Endothelial cell of umbilical vein (primary cell): ENCODE results near the gene LRP1-AS. TPM values are rescaled to one million over a fixed set of nuclear protein-coding genes. Genes with fewer than 3 reads are reported as not detected.

ENCODE experiments used
- BruUV-seq: library from RNA; stranded (reverse); fragments of 400-500 nt; replicated peaks from 2 replicates; lab custom pipeline; 2021; lab: Mats Ljungman, UMichigan
- CTCF ChIA-PET: fragments of 300-600, 350-600 bp; sonication (Branson Sonifier 250); formaldehyde crosslinking; loops from one replicate; lab custom pipeline; 2021; ENCODE audit warnings: antibody characterized with exemption, inconsistent platforms; lab: Charles Lee
- POLR2A ChIA-PET: fragments of 300-600, 350-600 bp; sonication (Branson Sonifier 250); formaldehyde crosslinking; loops from one replicate; lab custom pipeline; 2021; ENCODE audit warnings: antibody characterized with exemption, inconsistent platforms; lab: Charles Lee
- DNase-seq: peaks from one replicate; pipeline ENCODE4 v3.0.0-alpha.2; 2011; ENCODE audit warnings: low read depth, low spot score
- FAIRE-seq: peaks from 2 replicates; lab custom pipeline; 2011; peaks lifted over from hg19 to GRCh38; lab: Jason Lieb, UNC
- H2AFZ ChIP-seq: 2 replicates; pipeline ENCODE4 v1.6.0; 2012; ENCODE audit warnings: low read depth, low read length, control low read depth, inconsistent platforms
- H3K27ac ChIP-seq: 2 replicates; pipeline ENCODE4 v1.5.1; 2011; ENCODE audit warnings: low read depth, mild to moderate bottlenecking, control low read depth, low read length, moderate library complexity; ENCODE audit not compliant: insufficient read depth
- H3K27me3 ChIP-seq, 2 experiments: 2 replicates each; pipeline versions ENCODE4 v1.6.0 to v1.6.1; 2011; ENCODE audit warnings: low read length in 2 of 2, mixed read lengths in 1 of 2; ENCODE audit not compliant: control insufficient read depth in 2 of 2, insufficient read depth in 2 of 2
- H3K36me3 ChIP-seq, 2 experiments: 2 replicates in 1 of 2; 3 replicates in 1 of 2; pipeline ENCODE4 v1.5.1; 2011; ENCODE audit warnings: low read length in 2 of 2, mild to moderate bottlenecking in 1 of 2, moderate library complexity in 1 of 2; ENCODE audit not compliant: control insufficient read depth in 2 of 2, insufficient read depth in 2 of 2; ENCODE audit errors: extremely low read depth in 1 of 2
- H3K4me1 ChIP-seq: 3 replicates; pipeline ENCODE4 v1.5.1; 2011; ENCODE audit warnings: mild to moderate bottlenecking, low read length; ENCODE audit not compliant: control insufficient read depth, insufficient read depth; ENCODE audit errors: extremely low read depth
- H3K4me2 ChIP-seq: 2 replicates; pipeline ENCODE4 v1.6.1; 2011; ENCODE audit warnings: low read length, control low read depth, mixed read lengths; ENCODE audit not compliant: insufficient read depth
- H3K4me3 ChIP-seq, 3 experiments: fragments of 200-600 bp in 1 of 3; sonication (generic), shearing (Covaris generic) in 1 of 3; replicated peaks in 1 of 3; 2 replicates each; pipeline ENCODE4 v1.5.1; 2011 to 2016; ENCODE audit warnings: control low read depth in 3 of 3, low read length in 3 of 3, mild to moderate bottlenecking in 2 of 3, inconsistent platforms in 1 of 3, low read depth in 1 of 3, moderate library complexity in 1 of 3; ENCODE audit not compliant: insufficient read depth in 1 of 3
- H3K79me2 ChIP-seq: 2 replicates; pipeline ENCODE4 v1.6.0; 2012; ENCODE audit warnings: low read length, inconsistent platforms; ENCODE audit not compliant: control insufficient read depth, insufficient read depth
- H3K9ac ChIP-seq: replicated peaks from 2 replicates; pipeline ENCODE3; 2011; ENCODE audit warnings: low read length, control low read depth; ENCODE audit not compliant: insufficient read depth; ENCODE audit errors: extremely low read depth
- H3K9me1 ChIP-seq: replicated peaks from 3 replicates; pipeline ENCODE4 v1.6.0; 2011; ENCODE audit warnings: mild to moderate bottlenecking, low read length; ENCODE audit not compliant: control insufficient read depth, insufficient read depth; ENCODE audit errors: extremely low read depth
- H3K9me3 ChIP-seq: replicated peaks from 2 replicates; pipeline ENCODE4 v1.5.1; 2012; ENCODE audit warnings: low read length, inconsistent platforms; ENCODE audit not compliant: control insufficient read depth, insufficient read depth
- H4K20me1 ChIP-seq: replicated peaks from 2 replicates; pipeline ENCODE3; 2011; ENCODE audit warnings: mild to moderate bottlenecking, low read length; ENCODE audit not compliant: control insufficient read depth, insufficient read depth; ENCODE audit errors: extremely low read depth
- EZH2 ChIP-seq: IDR thresholded peaks from 2 replicates; pipeline ENCODE4 v1.6.1; 2012; ENCODE audit warnings: borderline replicate concordance, low read depth, mild to moderate bottlenecking, moderate library complexity, low read length, inconsistent platforms; ENCODE audit not compliant: severe bottlenecking
- FOS ChIP-seq: IDR thresholded peaks from 2 replicates; pipeline ENCODE4 v1.6.1; 2011; ENCODE audit warnings: mild to moderate bottlenecking, low read length, moderate library complexity, borderline replicate concordance; ENCODE audit not compliant: insufficient read depth
- GATA2 ChIP-seq: IDR thresholded peaks from 2 replicates; pipeline ENCODE4 v1.7.0; 2011; ENCODE audit warnings: low read depth, mild to moderate bottlenecking, moderate library complexity, mixed read lengths, low read length; ENCODE audit not compliant: insufficient read length, insufficient read depth
- JUN ChIP-seq: IDR thresholded peaks from 2 replicates; pipeline ENCODE4 v1.6.1; 2011; ENCODE audit warnings: borderline replicate concordance, low read depth; ENCODE audit not compliant: insufficient read length, insufficient read depth
- MYC ChIP-seq: IDR thresholded peaks from one replicate; pipeline ENCODE4 v1.6.1; 2011; ENCODE audit warnings: mild to moderate bottlenecking, low read depth, low read length
- POLR2A ChIP-seq: IDR thresholded peaks from 2 replicates; pipeline ENCODE4 v1.6.1; 2012; ENCODE audit warnings: low read depth, mild to moderate bottlenecking, control low read depth, low read length
- POLR2AphosphoS5 ChIP-seq: IDR thresholded peaks from 2 replicates; pipeline ENCODE4 v1.6.1; 2012; ENCODE audit warnings: low read depth, mild to moderate bottlenecking, control low read depth, low read length, moderate library complexity; ENCODE audit not compliant: insufficient read depth
- dilution Hi-C: fragments of 300-500 bp; cut with MboI; formaldehyde crosslinking; loops from one replicate; pipeline ENCODE4 v1.15.0; 2019; ENCODE audit warnings: low sequenced_read_pairs; ENCODE audit not compliant: extremely low pct_ligation_motif_present
- intact Hi-C: fragments of 100-400 bp; cut with micrococcal nuclease; formaldehyde crosslinking; loops from one replicate; pipeline ENCODE4 v1.10.0; 2022
- polyA plus RNA-seq, 4 experiments: library from polyadenylated mRNA; depleted of rRNA in 3 of 4; stranded (reverse) in 3 of 4; unstranded in 1 of 4; fragments of >200 nt; gene quantifications; 2 replicates each; pipeline versions ENCODE4 v1.2.1 to v1.2.3, GENCODE V29; 2011 to 2012; ENCODE audit warnings: missing spikeins in 1 of 4
- total RNA-seq: library from RNA; stranded (reverse); gene quantifications from 2 replicates; pipeline ENCODE4 v1.2.3, GENCODE V29; 2021
- TF ChIP-seq, protein P1 (sequence below), 2 donors: IDR thresholded peaks; 1 replicate in 1 of 2; 2 replicates in 1 of 2; pipeline ENCODE4 v1.5.1; 2011; ENCODE audit warnings: low read length in 2 of 2, mild to moderate bottlenecking in 2 of 2, moderate library complexity in 2 of 2, control low read depth in 1 of 2, inconsistent platforms in 1 of 2, low read depth in 1 of 2; ENCODE audit not compliant: insufficient read depth in 1 of 2; ENCODE audit errors: extremely low read depth in 1 of 2
- TF ChIP-seq, protein P2 (sequence below): IDR thresholded peaks from 2 replicates; pipeline ENCODE4 v1.6.1; 2011; ENCODE audit not compliant: insufficient read depth, insufficient read length

Gene LRP1-AS
- total and polyA plus RNA-seq, 2 donors (not counting 3 experiments of a cell fraction or from before 2014, with no cell fraction given), result not detected

DNA sequence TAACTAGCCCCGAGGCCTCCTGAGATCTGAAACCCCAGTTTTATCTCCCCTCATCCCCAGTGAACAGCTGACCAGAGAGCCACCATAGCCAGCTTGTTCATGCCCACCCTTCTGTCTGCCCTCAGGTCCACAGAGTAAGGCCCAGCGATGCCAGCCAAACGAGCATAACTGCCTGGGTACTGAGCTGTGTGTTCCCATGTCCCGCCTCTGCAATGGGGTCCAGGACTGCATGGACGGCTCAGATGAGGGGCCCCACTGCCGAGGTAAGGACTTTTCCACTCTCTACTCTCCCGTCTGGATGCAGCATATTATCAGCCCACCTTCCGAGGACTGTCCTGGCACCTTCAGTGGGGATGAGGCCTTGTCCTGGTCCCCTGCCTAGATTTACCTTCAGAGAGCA lies 6.2 kb downstream of the LRP1-AS start:
- Histone ChIP-seq H2AFZ (no peak overlapping the region), H3K36me3 (no peaks in the 10 kb centered on the region), H3K27ac (no peak overlapping the region), H3K4me1 (no peaks in the 10 kb centered on the region), H3K9ac (no peak overlapping the region), H3K4me2 (no peak overlapping the region), H3K9me3 (no peaks in the 10 kb centered on the region), H3K4me3 (no peak overlapping the region), H3K27me3 (peaks cover 4 to 10% of the 10 kb centered on the region in 2 experiments), H3K79me2 (no peaks in the 10 kb centered on the region), H4K20me1 (no peaks in the 10 kb centered on the region), H3K9me1 (no peaks in the 10 kb centered on the region)
- dilution Hi-C loops (no loop called here), intact Hi-C loops (no loop called here)
- FAIRE-seq (no peak), DNase-seq (no peak)
- CTCF ChIA-PET, result interaction anchor here (1.2 to 1.7 kb wide), 3 partner anchors 16 to 35 kb away, joined by 3 to 6 read pairs (median 4); no protein-coding TSS in a partner anchor
- no TSS peak for BruUV-seq
- POLR2A ChIA-PET, result no interaction called here
- TF ChIP-seq EZH2, result no peak

DNA sequence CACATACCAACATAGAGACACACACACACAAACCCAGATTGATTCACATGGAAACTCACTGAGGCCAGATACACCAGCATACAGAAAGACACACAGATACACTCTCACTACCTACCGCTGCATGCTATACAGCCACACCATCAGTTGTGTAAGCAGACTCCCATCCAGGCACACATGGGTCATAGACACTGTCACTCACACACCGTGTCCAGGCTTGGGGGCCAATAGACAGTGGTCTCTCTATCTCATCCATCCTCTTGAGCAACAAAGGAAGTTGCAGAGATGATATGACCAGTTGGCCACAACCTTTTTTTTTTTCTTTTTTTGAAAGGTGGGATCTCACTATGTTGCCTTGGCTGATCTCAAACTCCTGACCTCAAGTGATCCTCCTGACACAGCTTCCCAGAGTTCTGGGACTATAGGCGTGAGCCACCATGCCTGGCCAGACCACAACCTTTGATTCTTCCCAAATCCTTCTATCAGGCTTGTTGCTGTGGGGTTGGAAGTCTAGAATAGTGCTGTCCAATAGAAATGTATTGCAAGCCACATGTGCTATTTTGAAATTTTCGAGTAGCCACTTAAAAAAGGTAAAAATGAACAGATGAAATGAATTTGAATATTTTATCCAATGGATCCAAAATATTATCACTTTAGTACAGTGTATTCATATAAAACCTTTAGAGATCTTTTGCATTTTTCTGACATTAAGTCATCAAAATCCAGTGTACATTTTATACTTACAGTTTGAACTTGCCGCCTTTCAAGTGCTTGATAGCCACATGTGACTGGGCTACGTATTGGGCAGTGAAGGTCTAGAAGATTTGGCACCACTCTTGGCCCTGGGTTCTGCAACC lies 7.4 kb downstream of the LRP1-AS start:
- CTCF ChIA-PET, result interaction anchor here (0.7 to 1.2 kb wide), 2 partner anchors 17 to 34 kb away, joined by 3 read pairs; no protein-coding TSS in a partner anchor
- FAIRE-seq, result peak; percentile 8
- H3K36me3 ChIP-seq, result no peaks in the 10 kb centered on the region

More for the DNA sequence above, 7.4 kb downstream of the LRP1-AS start:
- POLR2A ChIA-PET, result no interaction called here
- Histone ChIP-seq H3K27me3 (peaks cover 7 to 10% of the 10 kb centered on the region in 2 experiments), H3K79me2 (no peaks in the 10 kb centered on the region), H4K20me1 (no peaks in the 10 kb centered on the region), H3K9me1 (no peaks in the 10 kb centered on the region), H3K9me3 (no peaks in the 10 kb centered on the region), H3K4me1 (no peaks in the 10 kb centered on the region), H3K4me2 (no peak overlapping the region), H3K4me3 (no peak overlapping the region), H3K27ac (no peak overlapping the region), H3K9ac (no peak overlapping the region), H2AFZ (no peak overlapping the region)
- intact Hi-C loops, result no loop called here
- DNase-seq, result no peak
- TF ChIP-seq POLR2A (no peak), FOS (no peak), MYC (no peak), JUN (no peak), POLR2AphosphoS5 (no peak), EZH2 (no peak), GATA2 (no peak)
- TF ChIP-seq, protein P1, sequence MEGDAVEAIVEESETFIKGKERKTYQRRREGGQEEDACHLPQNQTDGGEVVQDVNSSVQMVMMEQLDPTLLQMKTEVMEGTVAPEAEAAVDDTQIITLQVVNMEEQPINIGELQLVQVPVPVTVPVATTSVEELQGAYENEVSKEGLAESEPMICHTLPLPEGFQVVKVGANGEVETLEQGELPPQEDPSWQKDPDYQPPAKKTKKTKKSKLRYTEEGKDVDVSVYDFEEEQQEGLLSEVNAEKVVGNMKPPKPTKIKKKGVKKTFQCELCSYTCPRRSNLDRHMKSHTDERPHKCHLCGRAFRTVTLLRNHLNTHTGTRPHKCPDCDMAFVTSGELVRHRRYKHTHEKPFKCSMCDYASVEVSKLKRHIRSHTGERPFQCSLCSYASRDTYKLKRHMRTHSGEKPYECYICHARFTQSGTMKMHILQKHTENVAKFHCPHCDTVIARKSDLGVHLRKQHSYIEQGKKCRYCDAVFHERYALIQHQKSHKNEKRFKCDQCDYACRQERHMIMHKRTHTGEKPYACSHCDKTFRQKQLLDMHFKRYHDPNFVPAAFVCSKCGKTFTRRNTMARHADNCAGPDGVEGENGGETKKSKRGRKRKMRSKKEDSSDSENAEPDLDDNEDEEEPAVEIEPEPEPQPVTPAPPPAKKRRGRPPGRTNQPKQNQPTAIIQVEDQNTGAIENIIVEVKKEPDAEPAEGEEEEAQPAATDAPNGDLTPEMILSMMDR (IDR thresholded peaks at IDR 0.05; ENCODE audit: extremely low read depth in 1 of 2, insufficient read depth in 1 of 2, low read depth in 1 of 2, low read length in 2 of 2), result no peak
- TF ChIP-seq, protein P2, sequence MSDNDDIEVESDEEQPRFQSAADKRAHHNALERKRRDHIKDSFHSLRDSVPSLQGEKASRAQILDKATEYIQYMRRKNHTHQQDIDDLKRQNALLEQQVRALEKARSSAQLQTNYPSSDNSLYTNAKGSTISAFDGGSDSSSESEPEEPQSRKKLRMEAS, result no peak
- dilution Hi-C loops, result no loop called here
- no TSS peak for BruUV-seq
